PC-3 (cell line): Measurements from ENCODE around the gene SIGMAR1. TPM values are rescaled to one million over a fixed set of nuclear protein-coding genes. Genes with fewer than 3 reads are reported as not detected.

Experiments
- ATAC-seq: fragments of 200-7000 bp; cut with Tn5 transposase; 2 replicates; pipeline ENCODE4 v1.9.1; 2020; ENCODE audit warnings: mild to moderate bottlenecking, moderate library complexity
- BruUV-seq: library from RNA; stranded (reverse); fragments of 400-500 nt; replicated peaks from 2 replicates; lab custom pipeline; 2021; lab: Mats Ljungman, UMichigan
- CTCF ChIA-PET: fragments of 300-600 bp; sonication (Branson Sonifier 250); formaldehyde crosslinking; loops from one replicate; lab custom pipeline; 2022; ENCODE audit warnings: antibody characterized with exemption; lab: Charles Lee
- POLR2A ChIA-PET: fragments of 300-600 bp; sonication (Branson Sonifier 250); formaldehyde crosslinking; loops from one replicate; lab custom pipeline; 2022; ENCODE audit warnings: antibody characterized with exemption; ENCODE audit not compliant: unreplicated experiment; lab: Charles Lee
- DNase-seq: peaks from one replicate; pipeline ENCODE4 v3.0.0-alpha.2; 2015
- H2AFZ ChIP-seq: fragments of 300-600 bp; sonication (generic); 2 replicates; pipeline ENCODE4 v1.6.0; 2016; ENCODE audit warnings: antibody characterized with exemption, low read length
- H3F3A ChIP-seq: fragments of 300-600 bp; sonication (generic); one replicate; pipeline ENCODE4 v1.6.0; 2017; ENCODE audit warnings: antibody characterized with exemption, low read length, control low read depth, mild to moderate bottlenecking; ENCODE audit not compliant: unreplicated experiment
- H3K27ac ChIP-seq: fragments of 300-600 bp; sonication (generic); 2 replicates; pipeline ENCODE4 v1.5.1; 2016; ENCODE audit warnings: mild to moderate bottlenecking, low read length
- H3K27me3 ChIP-seq: fragments of 300-600 bp; sonication (generic); 2 replicates; pipeline ENCODE4 v1.6.1; 2016; ENCODE audit warnings: low read length, mixed read lengths
- H3K36me3 ChIP-seq: fragments of 300-600 bp; sonication (generic); 2 replicates; pipeline ENCODE4 v1.6.1; 2016; ENCODE audit warnings: low read depth, mixed run types, low read length, mixed read lengths
- H3K4me1 ChIP-seq: fragments of 300-600 bp; sonication (generic); 2 replicates; pipeline ENCODE4 v1.5.1; 2016; ENCODE audit warnings: low read length; ENCODE audit not compliant: insufficient read depth
- H3K4me2 ChIP-seq: fragments of 300-600 bp; sonication (generic); 2 replicates; pipeline ENCODE4 v1.6.0; 2016; ENCODE audit warnings: low read length
- H3K4me3 ChIP-seq: fragments of 300-600 bp; sonication (generic); 2 replicates; pipeline ENCODE4 v1.5.1; 2016; ENCODE audit warnings: mild to moderate bottlenecking, low read length, mixed read lengths
- H3K79me2 ChIP-seq: fragments of 300-600 bp; sonication (generic); 2 replicates; pipeline ENCODE4 v1.6.1; 2017; ENCODE audit warnings: low read length, mixed read lengths
- H3K9ac ChIP-seq: fragments of 300-600 bp; sonication (generic); 2 replicates; pipeline ENCODE4 v1.6.0; 2016; ENCODE audit warnings: mild to moderate bottlenecking, low read length
- H3K9me2 ChIP-seq: fragments of 300-600 bp; sonication (generic); replicated peaks from 2 replicates; pipeline ENCODE4 v1.6.1; 2016; ENCODE audit warnings: mixed run types, low read length, mixed read lengths
- H3K9me3 ChIP-seq: fragments of 300-600 bp; sonication (generic); 2 replicates; pipeline ENCODE4 v1.6.1; 2016; ENCODE audit warnings: low read length, mixed read lengths
- H4K20me1 ChIP-seq: fragments of 300-600 bp; sonication (generic); 2 replicates; pipeline ENCODE4 v1.6.1; 2016; ENCODE audit warnings: low read length, mixed read lengths
- EZH2 ChIP-seq: fragments of 300-600 bp; sonication (generic); IDR thresholded peaks from one replicate; pipeline ENCODE4 v1.6.1; 2017; ENCODE audit warnings: antibody characterized with exemption, mild to moderate bottlenecking, low read length; ENCODE audit not compliant: unreplicated experiment
- EZH2phosphoT487 ChIP-seq: fragments of 300-600 bp; sonication (generic); IDR thresholded peaks from 2 replicates; pipeline ENCODE4 v1.6.1; 2018; ENCODE audit warnings: mild to moderate bottlenecking, antibody characterized with exemption, low read length, borderline replicate concordance
- intact Hi-C: fragments of 100-400 bp; cut with micrococcal nuclease; formaldehyde crosslinking; loops from 2 replicates; pipeline ENCODE4 v1.9.0; 2023
- total RNA-seq: library from RNA; depleted of rRNA; stranded (reverse); fragments of >200 nt; gene quantifications from 2 replicates; pipeline ENCODE4 v1.2.3, GENCODE V29; 2014
- TF ChIP-seq, protein P1 (sequence below): fragments of 300-600 bp; sonication (generic); conservative IDR thresholded peaks from 2 replicates; pipeline ENCODE4 v1.5.1; 2017; ENCODE audit warnings: antibody characterized with exemption, low read depth, mild to moderate bottlenecking, low read length

Gene SIGMAR1
- total RNA-seq, 1 experiment from 2014 or later, result 96.7 TPM

DNA sequence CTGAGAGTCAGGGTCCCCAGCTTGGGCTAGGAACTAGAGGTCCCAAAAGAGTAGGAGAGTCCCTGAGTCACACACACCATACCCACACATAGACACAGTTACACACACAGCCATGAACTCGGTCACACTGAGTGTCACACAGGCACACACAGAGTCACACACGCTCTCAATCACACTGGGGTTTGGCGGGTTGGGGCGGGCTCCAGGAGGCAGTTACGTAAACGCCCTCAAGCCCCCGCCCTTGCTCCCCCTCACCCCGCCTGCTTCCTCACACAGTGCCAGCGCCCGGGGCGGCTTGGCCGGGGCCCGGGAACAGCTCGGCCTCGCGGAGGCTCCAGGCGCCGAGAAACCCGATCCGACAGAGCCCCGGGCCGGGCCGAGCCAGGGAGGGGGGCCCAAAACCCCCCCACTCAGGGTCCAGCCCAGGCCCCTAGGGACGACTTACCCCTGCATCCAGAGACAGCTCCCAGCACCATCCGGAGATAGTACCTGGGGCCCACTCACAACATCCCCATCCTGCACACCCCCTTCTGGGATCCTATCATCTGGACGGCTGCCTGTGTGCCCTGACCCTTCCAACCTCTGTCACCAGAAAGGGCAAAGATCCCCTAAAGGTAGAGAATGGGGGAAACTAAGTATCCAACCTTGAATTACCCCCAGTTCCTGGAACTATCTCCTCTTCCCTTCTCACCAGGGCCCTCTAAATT lies 44.5 kb downstream of the SIGMAR1 start:
- Histone ChIP-seq H3K4me3 (no peak overlapping the region), H3K27me3 (peaks cover 35% of the 10 kb centered on the region), H3K79me2 (no peaks in the 10 kb centered on the region), H3K9me3 (no peaks in the 10 kb centered on the region), H3K9me2 (no peaks in the 10 kb centered on the region), H4K20me1 (no peaks in the 10 kb centered on the region), H2AFZ (no peak overlapping the region), H3K36me3 (no peaks in the 10 kb centered on the region), H3F3A (no peaks in the 10 kb centered on the region), H3K4me2 (0 out of 2 replicates have a peak overlapping the region, but pooled peaks have one; percentile 29), H3K9ac (no peak overlapping the region), H3K27ac (no peak overlapping the region), H3K4me1 (no peaks in the 10 kb centered on the region)
- POLR2A ChIA-PET, result no interaction called here
- CTCF ChIA-PET, result interaction anchor here (1.7 kb wide), 1 partner anchor 91 kb away, joined by 15 read pairs; no protein-coding TSS in a partner anchor
- no TSS peak for BruUV-seq
- ATAC-seq (peak; percentile 14; the same call in 1 of the 2 replicates), DNase-seq (peak; percentile 12)
- TF ChIP-seq EZH2phosphoT487, result no peak
- TF ChIP-seq, protein P1, sequence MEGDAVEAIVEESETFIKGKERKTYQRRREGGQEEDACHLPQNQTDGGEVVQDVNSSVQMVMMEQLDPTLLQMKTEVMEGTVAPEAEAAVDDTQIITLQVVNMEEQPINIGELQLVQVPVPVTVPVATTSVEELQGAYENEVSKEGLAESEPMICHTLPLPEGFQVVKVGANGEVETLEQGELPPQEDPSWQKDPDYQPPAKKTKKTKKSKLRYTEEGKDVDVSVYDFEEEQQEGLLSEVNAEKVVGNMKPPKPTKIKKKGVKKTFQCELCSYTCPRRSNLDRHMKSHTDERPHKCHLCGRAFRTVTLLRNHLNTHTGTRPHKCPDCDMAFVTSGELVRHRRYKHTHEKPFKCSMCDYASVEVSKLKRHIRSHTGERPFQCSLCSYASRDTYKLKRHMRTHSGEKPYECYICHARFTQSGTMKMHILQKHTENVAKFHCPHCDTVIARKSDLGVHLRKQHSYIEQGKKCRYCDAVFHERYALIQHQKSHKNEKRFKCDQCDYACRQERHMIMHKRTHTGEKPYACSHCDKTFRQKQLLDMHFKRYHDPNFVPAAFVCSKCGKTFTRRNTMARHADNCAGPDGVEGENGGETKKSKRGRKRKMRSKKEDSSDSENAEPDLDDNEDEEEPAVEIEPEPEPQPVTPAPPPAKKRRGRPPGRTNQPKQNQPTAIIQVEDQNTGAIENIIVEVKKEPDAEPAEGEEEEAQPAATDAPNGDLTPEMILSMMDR, result no peak
- TF ChIP-seq EZH2, result no peak
- intact Hi-C loops, result loop anchor here (5.0 kb wide), 2 partner anchors 91 to 156 kb away; no protein-coding TSS in a partner anchor

DNA sequence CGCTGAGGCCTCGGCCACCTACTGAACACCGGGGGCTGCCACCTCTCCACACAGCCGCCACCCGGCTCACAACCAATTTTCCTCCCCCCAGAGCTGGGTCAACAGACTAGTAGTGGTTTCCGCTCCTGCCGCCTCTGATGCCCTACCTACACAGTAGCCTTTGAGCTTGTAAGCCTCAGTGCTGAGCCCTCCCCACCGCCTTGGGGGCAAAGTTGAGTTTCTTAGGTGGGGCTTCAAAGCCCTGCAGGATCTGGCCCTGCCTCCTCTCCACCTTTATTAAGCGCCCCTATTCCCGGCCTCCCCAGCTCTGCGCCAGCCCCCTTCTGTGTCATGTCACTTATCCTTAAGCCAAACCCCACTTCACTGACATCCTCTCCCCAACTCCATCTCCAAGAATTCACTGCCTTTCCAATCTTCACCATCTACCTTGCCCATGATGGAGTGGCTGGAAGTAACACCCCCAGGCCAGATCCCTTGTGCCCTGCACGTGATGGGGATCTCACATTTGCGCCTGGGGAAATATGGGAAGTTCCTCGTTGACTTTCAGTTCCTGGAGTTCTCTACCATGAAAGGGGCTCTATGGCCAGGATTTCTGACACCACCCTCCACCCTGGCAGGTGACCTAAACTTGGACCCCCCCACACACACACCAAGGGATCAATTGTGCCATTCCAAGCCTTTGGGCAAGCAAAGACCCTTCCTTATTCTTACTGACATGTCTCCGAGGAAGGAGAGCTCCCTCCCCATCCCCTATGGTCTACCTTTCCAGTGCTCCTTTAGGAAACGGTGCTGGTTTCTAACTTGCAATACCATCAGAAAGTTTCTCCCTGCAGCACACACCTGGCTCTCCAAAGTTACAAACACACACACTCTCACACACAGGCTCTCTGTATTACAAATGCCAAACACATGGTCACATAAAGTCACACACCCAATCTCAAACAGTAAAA lies 45.4 kb downstream of the SIGMAR1 start:
- BruUV-seq, result no TSS peak
- H3K79me2 ChIP-seq, result no peaks in the 10 kb centered on the region
- peaks cover 43% of the 10 kb centered on the region for H3K27me3 ChIP-seq
- no peaks in the 10 kb centered on the region for H4K20me1 ChIP-seq
- intact Hi-C loops, result loop anchor here (2.0 to 5.0 kb wide), 3 partner anchors 90 to 187 kb away; no protein-coding TSS in a partner anchor
- H3F3A ChIP-seq, result no peaks in the 10 kb centered on the region
- no peaks in the 10 kb centered on the region for H3K9me2 ChIP-seq
- no peaks in the 10 kb centered on the region for H3K4me1 ChIP-seq
- no peak overlapping the region for H3K27ac ChIP-seq
- TF ChIP-seq, protein P1, result no peak
- TF ChIP-seq EZH2 (no peak), EZH2phosphoT487 (no peak)
- H2AFZ ChIP-seq, result no peak overlapping the region
- ATAC-seq (no peak), DNase-seq (no peak)
- ChIA-PET CTCF (interaction anchor here (1.7 to 1.9 kb wide), 2 partner anchors 90 to 188 kb away, joined by 15 read pairs; no protein-coding TSS in a partner anchor), POLR2A (no interaction called here)
- no peaks in the 10 kb centered on the region for H3K9me3 ChIP-seq
- no peak overlapping the region for H3K9ac ChIP-seq
- H3K4me2 ChIP-seq, result peak overlapping the region; percentile 56; the same call in 1 of the 2 replicates
- H3K4me3 ChIP-seq, result no peak overlapping the region
- no peaks in the 10 kb centered on the region for H3K36me3 ChIP-seq
